HG03354 (cell line): ENCODE measurements around the gene KCNA2.

ENCODE experiments used
- ATAC-seq: cut with Tn5 transposase; IDR thresholded peaks from one replicate; pipeline ENCODE4 v1.9.1; 2021; ENCODE audit warnings: mild to moderate bottlenecking; ENCODE audit not compliant: unreplicated experiment, poor library complexity, severe bottlenecking

Gene KCNA2

GRCh38 chr1:110630839-110631663, 24.9 kb upstream of the KCNA2 start:
- ATAC-seq = peak; percentile 60

- ATAC-seq = no peak
Observed at GRCh38 chr1:110628323-110629105, 22.4 kb upstream of the KCNA2 start.

GRCh38 chr1:110627764-110628163, 21.6 kb upstream of the KCNA2 start:
- ATAC-seq = no peak

- ATAC-seq = no peak
Observed at GRCh38 chr1:110626889-110627288, 20.7 kb upstream of the KCNA2 start.

- ATAC-seq = no peak
Observed at GRCh38 chr1:110620686-110621085, 14.5 kb upstream of the KCNA2 start.

GRCh38 chr1:110620250-110620615, 14.1 kb upstream of the KCNA2 start:
- ATAC-seq = no peak

- peak; percentile 85 for ATAC-seq
Observed at GRCh38 chr1:110619412-110620249, 13.5 kb upstream of the KCNA2 start.

- no peak for ATAC-seq
Observed at GRCh38 chr1:110618668-110619067, 12.5 kb upstream of the KCNA2 start.

- no peak for ATAC-seq
Observed at GRCh38 chr1:110617589-110617988, 11.4 kb upstream of the KCNA2 start.

- ATAC-seq = no peak
Observed at GRCh38 chr1:110617116-110617515, 11.0 kb upstream of the KCNA2 start.

GRCh38 chr1:110616587-110616986, 10.4 kb upstream of the KCNA2 start:
- ATAC-seq = no peak

- no peak for ATAC-seq
Observed at GRCh38 chr1:110615548-110616130, 9.5 kb upstream of the KCNA2 start.

GRCh38 chr1:110612060-110612745, 6.0 kb upstream of the KCNA2 start:
- ATAC-seq = no peak

GRCh38 chr1:110610696-110611286, 4.6 kb upstream of the KCNA2 start:
- no peak for ATAC-seq

- no peak for ATAC-seq
Observed at GRCh38 chr1:110610084-110610483, 3.9 kb upstream of the KCNA2 start.

GRCh38 chr1:110608247-110608646, 2.1 kb upstream of the KCNA2 start:
- ATAC-seq = no peak

- ATAC-seq = no peak
Observed at GRCh38 chr1:110607536-110608230, 1.5 kb upstream of the KCNA2 start.
